NK-92 treated with Interleukin-12 subunit alpha and Interleukin-12 subunit beta, amount 100 ng/mL, for 24 hours (cell line): ENCODE data around the gene ITGB2.

ENCODE experiments used
- DNase-seq: peaks from one replicate; lab custom pipeline; 2025; lab: John Stamatoyannopoulos, UW

Gene ITGB2

DNA sequence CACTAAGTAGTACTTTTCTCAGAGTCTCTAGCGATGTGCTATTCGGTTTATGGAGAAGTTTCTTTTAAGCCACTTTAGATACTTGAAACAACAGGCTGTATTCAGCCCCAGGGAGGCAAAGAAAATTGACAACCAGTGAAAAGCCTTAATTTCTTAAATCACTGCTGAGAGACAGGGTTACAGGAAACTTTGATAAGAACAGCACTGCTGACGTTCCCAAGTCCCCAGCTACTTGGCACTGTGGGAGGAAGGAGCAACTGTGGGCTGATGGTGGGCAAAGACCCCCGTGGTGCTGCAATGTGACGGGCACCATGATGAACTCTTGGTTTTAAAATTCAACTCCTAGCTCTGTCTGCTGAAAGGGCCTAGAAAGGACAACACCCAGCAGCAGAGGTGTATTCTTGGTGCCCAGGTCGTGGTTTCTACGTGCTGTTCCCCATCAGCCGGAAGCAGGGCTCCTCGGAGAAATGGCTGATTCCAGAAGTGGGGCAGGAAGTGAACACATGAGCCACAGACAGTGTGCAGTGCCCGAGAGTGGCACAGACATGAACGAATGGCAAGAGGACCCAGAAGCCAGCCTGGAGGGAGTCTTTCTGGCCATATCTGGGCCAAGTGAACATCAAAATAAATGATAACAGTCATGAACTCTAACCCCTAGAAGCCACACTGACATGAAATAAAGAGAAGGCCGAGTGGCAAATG is 52.5 kb downstream of the ITGB2 start:
- DNase-seq, result no peak

DNA sequence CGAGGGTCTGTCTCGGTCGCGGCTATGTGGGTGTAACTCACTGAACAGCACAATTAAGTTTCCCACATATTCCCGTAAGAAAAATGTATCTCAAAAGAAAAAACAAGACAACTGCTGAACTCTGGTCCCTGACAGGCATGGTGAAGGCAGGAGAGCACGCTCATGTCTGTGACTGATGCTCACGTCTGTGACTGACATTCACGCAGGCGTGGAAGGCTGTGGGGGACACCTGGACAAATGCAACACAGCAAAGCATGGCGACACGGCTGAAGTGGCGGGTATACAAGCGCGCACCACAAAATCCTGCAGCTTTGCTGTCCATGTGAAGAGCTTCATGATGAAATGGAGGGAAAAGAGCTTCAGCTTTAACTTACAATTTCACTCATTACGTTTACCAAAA is 53.2 kb downstream of the ITGB2 start:
- DNase-seq, result no peak

DNA sequence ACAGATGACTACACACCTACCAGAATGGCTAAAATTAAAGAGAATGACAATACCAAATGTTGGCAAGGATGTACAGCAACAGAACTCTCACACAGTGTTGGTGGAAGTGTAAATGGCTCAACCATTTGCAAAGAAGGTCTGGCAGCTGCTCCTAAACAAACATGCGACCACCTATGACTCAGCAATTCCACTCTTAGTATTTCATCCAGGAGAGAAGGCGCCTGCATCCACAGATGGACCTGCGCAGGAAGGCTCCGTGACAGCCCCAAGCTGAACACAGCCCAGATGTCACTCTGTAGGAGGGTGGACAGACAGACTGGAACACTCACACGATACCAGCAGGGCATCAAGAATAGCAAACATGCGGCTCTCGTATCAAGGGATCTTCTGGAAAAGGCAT is 53.9 kb downstream of the ITGB2 start:
- DNase-seq, result no peak

DNA sequence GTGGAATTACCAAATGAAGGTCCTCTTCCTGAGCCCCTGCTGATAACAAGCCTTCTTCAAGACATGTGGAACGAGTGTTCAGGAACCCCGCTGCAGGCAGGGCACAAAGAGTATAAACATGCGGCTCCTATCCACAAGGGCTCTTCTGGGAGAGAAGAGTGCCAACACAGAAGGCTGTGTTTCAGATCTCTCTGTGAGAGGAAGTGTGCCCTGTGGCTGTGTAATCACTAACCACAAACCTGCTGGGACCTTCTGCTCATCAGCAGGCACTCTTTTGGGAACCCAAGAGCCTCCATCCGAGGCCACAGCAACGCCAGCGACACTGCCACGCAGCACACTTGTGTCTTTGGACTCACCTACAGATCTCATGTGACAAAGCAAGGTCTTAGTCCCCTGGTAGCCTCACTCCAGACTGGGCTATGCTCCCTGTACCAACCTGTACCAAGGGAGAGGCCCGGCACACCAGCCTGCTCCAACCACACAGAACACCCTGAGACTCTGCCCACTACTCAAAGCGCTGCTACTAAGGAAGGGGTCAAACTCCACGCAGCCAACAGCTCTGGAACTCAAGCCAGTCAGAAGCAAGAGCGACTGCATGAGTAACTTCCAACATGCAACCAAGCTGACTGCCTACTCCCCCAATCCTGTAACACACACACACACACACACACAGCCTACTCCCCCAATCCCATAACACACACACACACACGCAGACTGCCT is 55.0 kb downstream of the ITGB2 start:
- DNase-seq, result no peak

DNA sequence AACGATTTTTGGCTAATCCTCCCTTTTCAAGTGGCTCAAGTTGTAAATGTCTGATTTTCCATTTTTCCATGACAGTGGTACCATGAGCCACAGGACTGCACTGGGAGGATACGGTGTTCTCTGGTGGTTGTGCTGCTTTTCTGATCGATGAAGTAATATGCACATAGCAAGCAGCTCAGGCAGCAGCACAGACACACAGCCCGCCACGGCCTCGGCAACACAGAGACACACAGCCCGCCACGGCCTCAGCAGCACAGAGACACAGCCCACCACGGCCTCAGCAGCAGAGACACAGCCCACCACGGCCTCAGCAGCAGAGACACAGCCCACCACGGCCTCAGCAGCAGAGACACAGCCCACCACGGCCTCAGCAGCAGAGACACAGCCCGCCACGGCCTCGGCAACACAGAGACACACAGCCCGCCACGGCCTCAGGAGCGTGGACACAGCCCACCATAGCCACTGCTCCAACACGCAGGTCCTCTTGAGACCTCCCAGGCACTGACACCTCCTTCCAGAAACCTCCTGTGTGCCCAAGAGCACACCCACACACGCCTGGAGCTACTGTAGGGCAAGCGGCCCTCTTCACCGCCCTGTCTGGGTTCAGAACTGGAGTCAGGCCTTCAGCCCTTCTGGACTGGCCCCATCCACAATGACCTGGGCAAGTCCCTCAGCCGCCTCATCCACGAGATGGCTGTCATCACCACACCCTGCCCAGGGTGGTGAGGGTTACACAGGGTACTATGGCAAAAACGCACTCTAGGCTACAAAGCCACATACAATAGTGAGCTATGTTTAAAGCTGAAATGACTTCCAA is 57.6 kb downstream of the ITGB2 start:
- no peak for DNase-seq

DNA sequence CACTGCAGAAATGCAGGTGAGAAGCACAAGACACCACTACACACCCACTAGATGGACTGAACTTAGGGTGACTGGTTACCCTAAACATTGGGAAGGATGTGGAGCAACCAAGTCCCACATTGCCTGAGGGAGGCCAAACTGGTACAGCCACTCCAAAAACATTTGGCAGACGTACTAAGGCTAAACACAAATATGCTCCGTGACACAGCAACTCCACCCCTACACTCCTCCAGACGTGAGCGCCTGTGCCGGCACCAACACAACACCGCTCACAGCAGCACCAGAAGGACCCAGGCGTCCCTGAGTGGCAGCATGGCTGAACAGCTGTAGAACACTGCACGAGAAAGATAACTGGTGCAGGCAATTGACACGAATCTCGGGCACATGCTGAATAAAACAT is 61.9 kb downstream of the ITGB2 start:
- DNase-seq, result no peak

DNA sequence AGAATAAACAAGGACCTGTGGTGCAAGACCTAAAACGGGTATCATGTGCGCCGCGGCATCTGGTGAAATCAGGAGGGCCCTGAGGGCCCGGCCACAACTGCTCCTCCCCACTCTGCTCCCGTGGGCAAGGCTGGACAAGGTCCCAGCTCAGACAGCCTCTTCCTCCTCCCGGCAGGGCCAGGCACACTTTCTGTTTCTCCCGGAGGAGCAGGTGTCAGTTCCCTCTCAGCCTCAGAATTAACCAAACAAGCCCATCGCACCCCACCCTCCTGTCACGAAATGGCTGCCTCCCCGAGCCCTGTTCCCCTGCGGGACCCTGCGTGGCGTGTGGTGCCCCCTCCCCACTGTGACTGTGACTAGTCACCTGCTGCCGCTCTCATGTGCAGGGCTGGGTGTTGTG is 62.4 kb downstream of the ITGB2 start:
- DNase-seq, result no peak

DNA sequence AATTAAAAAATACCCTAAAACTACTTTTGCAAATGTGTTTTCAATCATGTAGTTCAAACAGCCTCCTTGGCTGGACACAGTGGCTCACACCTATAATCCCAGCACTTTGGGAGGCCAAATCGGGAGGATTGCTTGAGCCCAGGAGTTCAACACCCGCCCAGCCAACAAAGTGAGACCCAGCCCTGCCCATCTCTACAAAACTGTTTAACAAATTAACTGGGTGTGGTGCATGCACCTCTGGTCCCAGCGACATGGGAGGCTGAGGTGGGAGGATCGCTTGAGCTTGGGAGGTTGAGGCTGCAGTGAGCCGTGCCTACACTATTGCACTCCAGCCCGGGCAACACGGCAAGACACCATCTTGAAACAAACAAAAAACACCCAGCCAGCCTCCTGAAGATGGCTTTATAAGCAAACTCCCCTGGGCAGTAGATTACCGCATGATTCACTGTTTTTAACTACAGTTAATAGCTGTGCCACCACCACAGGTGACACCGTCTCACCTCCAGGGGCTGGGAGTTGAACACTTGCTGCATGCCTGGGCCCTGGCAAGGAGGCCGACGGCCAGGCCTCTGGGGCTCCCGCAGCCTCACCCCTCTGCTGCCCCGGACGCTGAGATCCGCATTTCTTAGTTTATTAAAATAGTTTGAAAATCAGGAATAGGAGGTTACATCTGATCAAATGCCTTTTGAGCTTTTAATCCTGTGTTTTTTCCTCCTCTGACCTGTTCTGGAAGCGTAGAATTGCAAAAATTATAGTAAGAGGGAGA is 63.4 kb downstream of the ITGB2 start:
- no peak for DNase-seq

DNA sequence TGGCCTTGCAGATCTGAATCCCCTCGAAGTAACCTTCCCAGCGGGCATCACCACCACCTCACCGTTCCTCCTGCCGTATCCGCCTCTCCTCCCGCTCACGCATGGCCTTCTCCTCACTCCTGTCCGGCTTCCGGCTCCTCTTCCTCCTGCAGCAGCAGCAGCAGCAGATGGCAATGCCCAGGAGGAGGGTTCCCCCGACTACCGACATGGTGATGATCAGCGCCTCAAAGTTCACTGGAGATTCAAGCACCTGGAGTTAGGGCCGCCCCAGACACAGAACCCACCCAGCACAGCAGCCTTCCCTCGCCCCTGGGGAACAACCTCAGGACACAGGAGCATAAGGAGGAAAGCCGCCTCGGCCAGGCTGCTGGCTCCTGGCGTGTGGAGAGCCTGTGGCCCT is 64.6 kb downstream of the ITGB2 start:
- no peak for DNase-seq

DNA sequence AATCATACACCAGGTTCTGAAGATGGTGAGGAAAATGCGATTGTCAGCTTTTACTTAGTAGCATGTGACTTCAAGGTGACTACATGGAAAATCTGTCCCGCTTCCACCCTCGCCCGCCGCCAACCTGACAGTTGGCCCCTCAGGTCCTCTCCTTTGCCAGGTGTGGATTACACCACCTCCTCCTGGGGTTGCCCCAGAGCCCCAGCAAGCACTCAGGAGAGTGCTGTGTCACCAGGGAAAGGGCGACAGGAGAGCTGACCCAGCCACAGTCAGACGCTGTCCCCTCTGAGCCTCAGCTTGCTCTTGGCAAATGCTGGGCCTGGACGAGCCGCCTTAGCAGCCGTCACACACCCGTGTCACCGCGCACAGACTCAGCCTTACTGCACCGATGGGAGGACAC is 65.1 kb downstream of the ITGB2 start:
- DNase-seq, result no peak

DNA sequence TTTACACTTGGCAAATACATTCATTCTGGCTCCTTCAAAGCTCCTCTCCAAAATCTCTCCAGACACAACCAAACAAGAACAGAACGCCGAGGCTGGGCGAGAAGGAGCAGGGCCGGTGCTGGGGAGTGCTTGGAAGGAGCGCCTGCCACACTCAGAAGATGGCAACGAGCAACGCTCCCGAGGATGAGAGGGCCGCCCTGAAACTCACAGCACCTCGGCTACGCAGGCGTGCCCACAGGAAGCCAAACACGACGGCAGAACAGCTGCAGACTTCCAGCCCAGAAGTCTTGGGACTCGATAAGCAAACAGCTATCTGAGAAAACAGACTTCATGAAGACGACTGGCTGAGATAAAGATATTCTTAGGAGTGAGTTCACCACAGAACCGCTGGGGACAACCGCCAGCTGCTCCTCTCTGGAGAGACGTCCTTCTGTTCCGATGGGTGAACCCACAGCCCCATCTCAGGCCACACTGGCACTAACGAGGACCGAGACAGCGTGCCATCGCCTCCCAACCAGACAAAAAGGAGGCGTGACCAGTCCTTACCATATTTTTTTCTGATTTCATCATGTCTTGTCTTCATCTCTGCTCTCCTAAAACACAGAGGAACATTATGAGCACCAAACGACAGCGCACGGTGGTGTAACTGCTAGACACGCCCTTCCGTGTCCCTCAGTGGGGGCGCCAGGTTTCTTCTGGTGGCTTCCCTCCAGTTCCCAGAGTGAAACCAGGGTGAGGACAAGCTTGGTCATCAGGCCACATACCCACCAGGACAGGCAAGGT is 65.8 kb downstream of the ITGB2 start:
- DNase-seq, result no peak

DNA sequence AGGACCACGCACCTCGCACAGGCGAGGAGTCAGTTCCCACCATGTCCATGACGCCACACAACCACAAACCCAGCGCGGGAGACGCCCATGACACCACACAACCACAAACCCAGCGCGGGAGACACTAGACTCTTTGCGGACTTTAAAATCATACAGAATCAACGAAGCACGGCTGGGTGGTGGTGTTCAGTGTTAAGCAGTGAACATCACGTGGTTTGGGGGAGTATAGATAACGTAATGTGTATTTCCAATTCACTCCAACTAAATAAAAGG is 66.4 kb downstream of the ITGB2 start:
- no peak for DNase-seq

DNA sequence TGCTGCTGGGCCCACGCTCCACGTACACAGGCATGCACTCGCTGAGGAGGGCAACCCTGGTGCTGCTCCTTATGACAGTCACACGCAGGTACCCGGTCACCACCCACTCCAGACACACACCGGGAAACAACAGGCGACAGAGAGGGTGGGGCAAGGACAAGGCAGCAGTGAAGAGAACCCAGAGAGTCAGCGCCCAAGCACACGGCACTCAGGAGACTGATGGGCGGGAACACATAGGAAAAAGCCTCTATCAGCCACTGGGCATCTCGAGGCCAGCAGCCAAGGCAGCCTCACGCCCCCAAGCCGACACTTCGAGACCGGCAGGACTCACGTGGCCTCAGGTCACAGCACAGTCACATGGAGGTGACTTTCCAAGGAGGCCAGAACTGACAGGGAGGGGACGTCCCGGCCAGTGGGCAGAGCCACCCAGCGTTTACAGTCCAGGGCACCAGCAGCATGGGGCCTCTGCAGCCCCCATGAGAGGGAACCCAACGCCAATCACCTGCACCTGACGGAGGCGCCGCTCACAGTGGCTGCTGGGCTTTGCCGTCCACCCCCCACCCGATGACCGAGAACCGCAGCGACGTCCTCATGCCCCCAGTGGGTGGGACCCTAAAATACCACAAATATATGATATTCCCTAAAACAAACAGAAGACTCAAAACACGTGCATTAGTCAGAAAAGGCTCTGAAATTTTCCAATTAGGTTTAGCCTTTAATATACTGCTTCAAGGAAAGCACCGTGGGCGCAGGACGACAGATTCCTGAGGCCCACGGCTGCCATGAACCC is 66.9 kb downstream of the ITGB2 start:
- DNase-seq, result no peak

DNA sequence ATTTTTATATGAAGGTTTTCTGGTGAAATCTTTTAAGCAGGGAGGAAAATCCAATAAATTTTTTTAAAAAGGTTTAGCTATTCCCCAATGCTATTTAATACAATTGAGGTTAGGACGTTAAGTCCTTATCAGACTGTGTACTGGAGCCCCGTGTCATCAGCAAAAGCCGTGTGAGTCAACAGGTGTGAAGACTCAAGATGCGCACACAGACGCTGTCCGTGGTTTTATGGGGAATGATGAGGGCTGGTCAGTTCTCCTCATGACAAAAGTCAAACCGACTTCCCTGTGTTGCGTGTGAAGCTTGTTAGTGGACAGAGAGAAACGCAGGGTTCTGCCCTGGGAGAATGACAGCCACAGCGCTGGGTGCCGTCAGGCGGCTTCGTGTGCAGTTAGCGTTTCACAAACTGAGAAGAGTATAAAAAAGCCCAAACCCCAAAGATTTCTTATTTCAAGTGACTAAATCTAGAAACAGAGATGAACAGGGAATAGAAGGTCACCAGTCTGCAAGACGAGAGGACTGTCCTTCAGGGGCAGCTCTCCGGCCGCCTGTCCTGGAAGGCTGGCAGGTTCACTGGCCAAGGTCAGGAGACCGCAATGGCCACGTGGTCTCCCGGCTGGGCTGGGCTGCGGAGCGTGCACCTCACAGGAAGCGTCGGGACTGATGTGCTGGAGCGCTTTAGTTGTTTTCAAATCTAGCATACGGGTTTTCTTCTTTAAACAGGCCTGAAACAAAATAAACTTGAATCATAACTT is 69.6 kb downstream of the ITGB2 start:
- no peak for DNase-seq

DNA sequence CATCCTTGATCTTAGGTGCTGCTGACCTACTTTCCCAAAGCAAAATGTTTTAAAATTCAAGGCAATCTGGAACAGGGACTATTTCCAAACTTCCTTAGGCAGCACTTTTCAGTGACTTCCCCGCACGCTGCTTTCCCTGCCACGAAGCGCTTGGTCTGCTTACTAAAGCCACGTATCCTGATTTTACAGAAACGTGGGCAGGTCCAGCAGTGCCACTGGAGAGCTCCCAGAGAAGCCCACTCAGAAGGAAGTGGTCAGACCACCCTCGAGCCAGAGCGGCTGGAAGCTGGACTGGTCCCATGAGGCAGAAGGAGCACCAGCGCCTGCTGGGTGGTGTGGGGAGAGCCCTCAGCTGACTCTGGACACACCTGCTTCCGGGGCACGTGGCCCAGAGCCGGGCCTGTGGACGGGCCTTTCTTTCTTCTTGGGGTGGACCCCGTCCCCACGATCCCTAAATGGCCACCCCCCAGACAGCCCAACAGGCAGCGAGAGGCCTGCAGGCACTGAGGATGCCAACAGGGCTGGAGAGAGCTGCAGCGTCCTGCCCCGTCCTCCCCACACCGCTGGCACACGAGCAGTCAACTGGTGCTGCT is 70.4 kb downstream of the ITGB2 start:
- no peak for DNase-seq

DNA sequence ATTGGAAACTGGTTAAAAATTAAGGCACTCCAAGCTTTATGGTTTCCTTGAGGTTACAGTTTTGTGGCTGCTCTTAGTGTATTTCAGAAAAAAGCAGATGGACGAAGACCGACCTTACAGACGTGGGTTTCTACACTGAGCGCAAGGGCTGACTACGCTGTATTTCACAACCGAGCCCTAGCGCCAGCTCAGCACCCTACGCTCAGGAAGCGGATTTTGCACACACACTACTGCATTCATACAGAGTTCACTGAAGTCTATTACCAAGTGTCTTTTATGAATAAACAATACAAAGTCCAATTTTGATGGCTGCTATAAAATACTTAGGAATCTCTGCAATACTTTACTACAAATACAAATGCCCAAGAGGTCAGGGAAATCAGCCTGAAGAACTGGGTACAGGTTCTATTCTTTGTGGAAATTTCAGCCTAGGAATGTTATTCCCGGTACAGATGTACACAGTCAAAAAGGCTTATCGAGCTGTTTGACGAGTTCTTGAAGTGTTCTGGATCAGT is 71.0 kb downstream of the ITGB2 start:
- no peak for DNase-seq

DNA sequence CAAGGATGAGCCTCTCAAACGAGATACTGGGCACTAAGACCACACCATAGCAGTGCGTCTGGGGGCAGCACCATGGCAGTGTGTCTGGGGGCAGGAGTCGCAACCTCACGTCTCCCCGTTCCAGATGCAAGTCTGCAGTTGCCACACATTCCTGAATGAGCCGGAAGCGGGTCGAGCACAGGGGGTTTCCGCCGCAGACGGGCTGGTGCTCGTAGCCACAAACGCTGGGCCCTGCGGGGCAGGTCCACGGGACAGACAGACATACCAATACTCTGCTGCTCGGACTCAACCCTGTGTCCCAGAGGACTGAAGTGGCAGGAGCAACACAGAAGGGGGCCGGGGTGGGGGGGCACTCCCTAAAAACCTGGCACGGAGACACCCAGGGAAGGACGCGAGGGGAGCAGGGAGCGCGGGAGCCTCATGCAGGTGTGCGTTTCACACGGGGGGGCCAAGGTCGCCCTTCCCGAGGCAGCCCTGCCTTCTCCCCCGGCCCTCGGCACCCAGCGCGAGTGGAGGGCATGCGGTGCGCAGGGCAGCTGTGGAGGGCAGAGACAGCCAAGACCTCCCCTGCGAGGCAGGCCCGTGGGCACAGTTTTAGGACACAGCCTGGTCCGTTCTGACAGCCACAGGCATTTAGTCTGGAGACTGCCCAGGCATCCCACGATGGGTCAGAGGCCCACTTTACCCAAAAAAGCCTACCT is 71.7 kb downstream of the ITGB2 start:
- no peak for DNase-seq

DNA sequence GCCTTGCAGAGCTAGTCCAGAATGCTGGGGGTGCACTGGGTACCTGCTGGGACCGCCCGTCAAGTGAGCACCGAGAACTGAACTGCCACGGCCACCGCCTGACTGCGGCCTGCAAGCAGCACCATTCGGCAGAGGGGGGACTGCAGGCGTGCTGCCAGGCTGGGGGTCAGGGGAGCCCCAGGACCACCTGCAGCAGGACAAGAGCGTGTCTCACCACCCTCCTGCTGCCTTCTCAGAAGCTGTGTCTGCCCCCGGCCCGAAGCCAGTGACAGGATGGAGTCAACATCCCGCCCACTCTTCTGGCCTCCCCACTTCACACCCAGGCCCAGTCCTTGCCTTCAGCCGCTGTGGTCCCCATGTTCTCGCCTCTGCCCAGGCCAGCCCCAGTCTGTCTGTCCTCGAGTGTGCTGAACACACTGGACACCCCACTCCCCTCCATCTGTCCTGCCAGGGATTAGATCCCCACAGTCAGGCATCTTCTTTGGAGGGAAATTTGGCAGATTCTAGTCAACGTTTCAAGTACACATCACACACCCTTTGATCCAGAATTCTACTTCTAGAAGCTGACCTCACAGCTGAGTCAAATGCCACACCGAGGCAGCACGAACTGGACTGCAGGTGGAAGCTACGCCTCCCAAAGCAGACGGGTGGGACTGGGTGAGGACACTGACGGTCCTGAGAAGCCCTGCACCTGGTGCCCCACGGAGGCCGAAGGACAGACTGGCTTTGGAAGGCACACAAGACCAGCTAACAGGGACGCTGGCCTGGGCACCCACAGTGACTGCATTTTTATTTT is 73.2 kb downstream of the ITGB2 start:
- DNase-seq, result no peak
